SK-N-SH (cell line): ENCODE data around the gene PRM3.

Experiments used
- EZH2phosphoT487 ChIP-seq: fragments of 200-600 bp; sonication (generic); IDR thresholded peaks from 2 replicates; pipeline ENCODE4 v1.6.1; 2017; ENCODE audit warnings: low read depth, mixed run types, mild to moderate bottlenecking, antibody characterized with exemption, moderate library complexity, borderline replicate concordance
- MXI1 ChIP-seq: IDR thresholded peaks from 2 replicates; pipeline ENCODE4 v1.6.1; 2012; ENCODE audit warnings: mild to moderate bottlenecking, low read depth, low read length, improper control_type of control experiment
- POLR2AphosphoS5 ChIP-seq: IDR thresholded peaks from 2 replicates; pipeline ENCODE4 v1.6.1; 2012; ENCODE audit warnings: low read depth, low read length
- TAF1 ChIP-seq: IDR thresholded peaks from 2 replicates; pipeline ENCODE4 v1.6.1; 2012; ENCODE audit warnings: low read depth, mild to moderate bottlenecking, low read length, moderate library complexity, borderline replicate concordance
- TEAD4 ChIP-seq: IDR thresholded peaks from 2 replicates; pipeline ENCODE4 v1.4.0; 2012; ENCODE audit warnings: mild to moderate bottlenecking, borderline replicate concordance; ENCODE audit not compliant: insufficient read depth
- TF ChIP-seq, protein P1 (sequence below): fragments of 150-350 bp; IDR thresholded peaks from 2 replicates; pipeline ENCODE4 v1.6.1; 2017; ENCODE audit warnings: antibody characterized with exemption, low read length, low read depth, borderline replicate concordance
- TF ChIP-seq, protein P2 (sequence below): fragments of 200-600 bp; sonication (generic); IDR thresholded peaks from 2 replicates; pipeline ENCODE4 v1.6.1; 2017; ENCODE audit warnings: antibody characterized with exemption, mild to moderate bottlenecking, moderate library complexity
- TF ChIP-seq, protein P3 (sequence below): IDR thresholded peaks from 2 replicates; pipeline ENCODE4 v1.6.1; 2012; ENCODE audit warnings: mild to moderate bottlenecking, low read depth, low read length, moderate library complexity
- TF ChIP-seq, protein P4 (sequence below): IDR thresholded peaks from 2 replicates; pipeline ENCODE4 v1.4.0; 2012; ENCODE audit warnings: low read depth, borderline replicate concordance

DNA sequence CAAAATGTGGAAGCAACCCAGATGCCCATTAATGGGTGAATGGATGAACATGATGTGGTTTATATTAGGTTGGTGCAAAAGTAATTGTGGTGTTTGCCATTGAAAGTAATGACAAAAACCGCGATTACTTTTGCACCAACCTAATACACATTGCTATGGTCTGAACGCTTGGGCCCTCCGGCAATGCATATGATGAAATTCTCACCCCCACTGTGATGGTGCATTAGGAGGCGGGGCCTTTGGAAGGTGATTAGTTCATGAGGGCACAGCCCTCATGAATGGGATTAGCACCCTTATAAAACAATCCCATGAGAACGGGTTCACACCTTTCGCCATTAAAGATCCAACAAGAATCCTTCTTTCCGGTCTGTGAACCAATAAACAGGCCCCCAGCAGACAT lies 33.0 kb upstream of the PRM3 start:
- TF ChIP-seq, protein P1, sequence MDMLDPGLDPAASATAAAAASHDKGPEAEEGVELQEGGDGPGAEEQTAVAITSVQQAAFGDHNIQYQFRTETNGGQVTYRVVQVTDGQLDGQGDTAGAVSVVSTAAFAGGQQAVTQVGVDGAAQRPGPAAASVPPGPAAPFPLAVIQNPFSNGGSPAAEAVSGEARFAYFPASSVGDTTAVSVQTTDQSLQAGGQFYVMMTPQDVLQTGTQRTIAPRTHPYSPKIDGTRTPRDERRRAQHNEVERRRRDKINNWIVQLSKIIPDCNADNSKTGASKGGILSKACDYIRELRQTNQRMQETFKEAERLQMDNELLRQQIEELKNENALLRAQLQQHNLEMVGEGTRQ: no peak
- TF ChIP-seq, protein P2, sequence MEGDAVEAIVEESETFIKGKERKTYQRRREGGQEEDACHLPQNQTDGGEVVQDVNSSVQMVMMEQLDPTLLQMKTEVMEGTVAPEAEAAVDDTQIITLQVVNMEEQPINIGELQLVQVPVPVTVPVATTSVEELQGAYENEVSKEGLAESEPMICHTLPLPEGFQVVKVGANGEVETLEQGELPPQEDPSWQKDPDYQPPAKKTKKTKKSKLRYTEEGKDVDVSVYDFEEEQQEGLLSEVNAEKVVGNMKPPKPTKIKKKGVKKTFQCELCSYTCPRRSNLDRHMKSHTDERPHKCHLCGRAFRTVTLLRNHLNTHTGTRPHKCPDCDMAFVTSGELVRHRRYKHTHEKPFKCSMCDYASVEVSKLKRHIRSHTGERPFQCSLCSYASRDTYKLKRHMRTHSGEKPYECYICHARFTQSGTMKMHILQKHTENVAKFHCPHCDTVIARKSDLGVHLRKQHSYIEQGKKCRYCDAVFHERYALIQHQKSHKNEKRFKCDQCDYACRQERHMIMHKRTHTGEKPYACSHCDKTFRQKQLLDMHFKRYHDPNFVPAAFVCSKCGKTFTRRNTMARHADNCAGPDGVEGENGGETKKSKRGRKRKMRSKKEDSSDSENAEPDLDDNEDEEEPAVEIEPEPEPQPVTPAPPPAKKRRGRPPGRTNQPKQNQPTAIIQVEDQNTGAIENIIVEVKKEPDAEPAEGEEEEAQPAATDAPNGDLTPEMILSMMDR: no peak
- TF ChIP-seq, protein P3, sequence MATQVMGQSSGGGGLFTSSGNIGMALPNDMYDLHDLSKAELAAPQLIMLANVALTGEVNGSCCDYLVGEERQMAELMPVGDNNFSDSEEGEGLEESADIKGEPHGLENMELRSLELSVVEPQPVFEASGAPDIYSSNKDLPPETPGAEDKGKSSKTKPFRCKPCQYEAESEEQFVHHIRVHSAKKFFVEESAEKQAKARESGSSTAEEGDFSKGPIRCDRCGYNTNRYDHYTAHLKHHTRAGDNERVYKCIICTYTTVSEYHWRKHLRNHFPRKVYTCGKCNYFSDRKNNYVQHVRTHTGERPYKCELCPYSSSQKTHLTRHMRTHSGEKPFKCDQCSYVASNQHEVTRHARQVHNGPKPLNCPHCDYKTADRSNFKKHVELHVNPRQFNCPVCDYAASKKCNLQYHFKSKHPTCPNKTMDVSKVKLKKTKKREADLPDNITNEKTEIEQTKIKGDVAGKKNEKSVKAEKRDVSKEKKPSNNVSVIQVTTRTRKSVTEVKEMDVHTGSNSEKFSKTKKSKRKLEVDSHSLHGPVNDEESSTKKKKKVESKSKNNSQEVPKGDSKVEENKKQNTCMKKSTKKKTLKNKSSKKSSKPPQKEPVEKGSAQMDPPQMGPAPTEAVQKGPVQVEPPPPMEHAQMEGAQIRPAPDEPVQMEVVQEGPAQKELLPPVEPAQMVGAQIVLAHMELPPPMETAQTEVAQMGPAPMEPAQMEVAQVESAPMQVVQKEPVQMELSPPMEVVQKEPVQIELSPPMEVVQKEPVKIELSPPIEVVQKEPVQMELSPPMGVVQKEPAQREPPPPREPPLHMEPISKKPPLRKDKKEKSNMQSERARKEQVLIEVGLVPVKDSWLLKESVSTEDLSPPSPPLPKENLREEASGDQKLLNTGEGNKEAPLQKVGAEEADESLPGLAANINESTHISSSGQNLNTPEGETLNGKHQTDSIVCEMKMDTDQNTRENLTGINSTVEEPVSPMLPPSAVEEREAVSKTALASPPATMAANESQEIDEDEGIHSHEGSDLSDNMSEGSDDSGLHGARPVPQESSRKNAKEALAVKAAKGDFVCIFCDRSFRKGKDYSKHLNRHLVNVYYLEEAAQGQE: no peak
- TF ChIP-seq TEAD4 (no peak), EZH2phosphoT487 (no peak), TAF1 (no peak), MXI1 (no peak), POLR2AphosphoS5 (no peak)
- TF ChIP-seq, protein P4, sequence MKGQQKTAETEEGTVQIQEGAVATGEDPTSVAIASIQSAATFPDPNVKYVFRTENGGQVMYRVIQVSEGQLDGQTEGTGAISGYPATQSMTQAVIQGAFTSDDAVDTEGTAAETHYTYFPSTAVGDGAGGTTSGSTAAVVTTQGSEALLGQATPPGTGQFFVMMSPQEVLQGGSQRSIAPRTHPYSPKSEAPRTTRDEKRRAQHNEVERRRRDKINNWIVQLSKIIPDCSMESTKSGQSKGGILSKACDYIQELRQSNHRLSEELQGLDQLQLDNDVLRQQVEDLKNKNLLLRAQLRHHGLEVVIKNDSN: no peak
